ENCODE measurements around the gene SLC19A1. TPM values are rescaled to one million over a fixed set of nuclear protein-coding genes. Genes with fewer than 3 reads are reported as not detected.

SLC19A1 gene
- 4.1 and 6.3 TPM in 2 replicates for total RNA-seq (ENCODE audit: low replicate concordance)

DNA sequence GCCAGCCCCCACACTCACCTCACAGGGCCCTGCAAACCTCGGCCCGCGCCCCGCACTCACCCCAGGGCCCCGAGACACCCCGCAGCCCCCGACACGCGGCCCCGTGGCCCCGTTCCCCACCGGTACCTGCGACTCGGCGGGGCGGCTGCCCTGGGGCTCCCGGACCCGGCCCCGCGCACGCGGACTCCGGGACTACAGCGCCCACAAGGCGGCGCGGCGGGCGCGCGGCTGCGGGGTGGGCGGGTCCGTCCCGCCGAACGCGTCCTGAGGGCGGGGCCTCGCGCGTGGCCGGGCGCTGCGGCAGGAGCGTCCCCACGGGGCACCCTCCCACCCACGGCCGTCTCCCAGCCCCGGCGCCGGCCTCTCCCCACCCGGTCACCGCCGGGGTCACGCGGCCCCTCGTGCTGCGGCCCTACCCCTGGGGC lies at the start of gene SLC19A1:
SLC19A1 (minus strand) TSS at position 199 of the 425 bp plus-strand sequence. CDS start 4,481 bp downstream, outside the sequence.

Other genes with a start within 250 kb of the SLC19A1 start
- gene COL18A1, start 137.3 kb downstream of the SLC19A1 start, total RNA-seq (ENCODE audit: low replicate concordance): 22.0 and 114 TPM in 2 replicates
- 10.8 TPM in 1 of 2 replicates, not detected in the other for gene PCBP3, start 101.3 kb upstream of the SLC19A1 start, total RNA-seq (ENCODE audit: low replicate concordance)